ENCODE data around the gene PUDP.

PUDP gene

GRCh38 chrX:7147978-7148854, at the start of gene PUDP:
PUDP (minus strand) TSS chrX:7148153; CDS start chrX:7148113, 40 bp downstream.
- Mint-ChIP-seq H3K27me3 (ENCODE audit: low read depth, poor library complexity) (peaks cover 8% of the 10 kb centered on the region), H3K27ac (peak within 1 kb of the TSS; percentile 90)

GRCh38 chrX:7194606-7195005, 46.7 kb upstream of the PUDP start:
- Mint-ChIP-seq H3K27ac (no peak overlapping the region), H3K9me3 (peaks cover 3% of the 10 kb centered on the region), H3K4me3 (no peak overlapping the region), H3K36me3 (ENCODE audit: low read depth) (peaks cover 3% of the 10 kb centered on the region), H3K4me1 (peaks cover 5% of the 10 kb centered on the region), H3K27me3 (ENCODE audit: low read depth, poor library complexity) (no peaks in the 10 kb centered on the region)
- no peak for DNase-seq
- TF ChIP-seq CTCF (IDR thresholded peaks at IDR 0.05) = no peak

More at GRCh38 chrX:7147978-7148854, at the start of gene PUDP:
- peak within 1 kb of the TSS; percentile 90 for H3K4me3 Mint-ChIP-seq
- no peaks in the 10 kb centered on the region for H3K36me3 Mint-ChIP-seq (ENCODE audit: low read depth)
- no peaks in the 10 kb centered on the region for H3K9me3 Mint-ChIP-seq
- TF ChIP-seq CTCF (IDR thresholded peaks at IDR 0.05) = no peak
- peaks cover 35% of the 10 kb centered on the region for H3K4me1 Mint-ChIP-seq
- DNase-seq = peak; percentile 93

GRCh38 chrX:7192871-7193270, 44.9 kb upstream of the PUDP start:
- Mint-ChIP-seq H3K27ac (no peak overlapping the region), H3K27me3 (ENCODE audit: low read depth, poor library complexity) (no peaks in the 10 kb centered on the region), H3K4me3 (no peak overlapping the region), H3K4me1 (peaks cover 1% of the 10 kb centered on the region), H3K36me3 (ENCODE audit: low read depth) (peaks cover 5% of the 10 kb centered on the region), H3K9me3 (peaks cover 4% of the 10 kb centered on the region)
- no peak for DNase-seq
- TF ChIP-seq CTCF (IDR thresholded peaks at IDR 0.05) = no peak

- H3K4me1 Mint-ChIP-seq = no peaks in the 10 kb centered on the region
- peaks cover 4% of the 10 kb centered on the region for H3K9me3 Mint-ChIP-seq
- H3K36me3 Mint-ChIP-seq (ENCODE audit: low read depth) = peaks cover 5% of the 10 kb centered on the region
- no peaks in the 10 kb centered on the region for H3K27me3 Mint-ChIP-seq (ENCODE audit: low read depth, poor library complexity)
- no peak overlapping the region for H3K27ac Mint-ChIP-seq
- DNase-seq = no peak
- H3K4me3 Mint-ChIP-seq = no peak overlapping the region
- no peak for TF ChIP-seq CTCF (IDR thresholded peaks at IDR 0.05)
Measured at GRCh38 chrX:7191681-7192110, 43.7 kb upstream of the PUDP start.

- H3K36me3 Mint-ChIP-seq (ENCODE audit: low read depth) = peaks cover 5% of the 10 kb centered on the region
- no peaks in the 10 kb centered on the region for H3K4me1 Mint-ChIP-seq
- no peak for TF ChIP-seq CTCF (IDR thresholded peaks at IDR 0.05)
- no peaks in the 10 kb centered on the region for H3K27me3 Mint-ChIP-seq (ENCODE audit: low read depth, poor library complexity)
- H3K9me3 Mint-ChIP-seq = peaks cover 4% of the 10 kb centered on the region
- no peak overlapping the region for H3K27ac Mint-ChIP-seq
- no peak overlapping the region for H3K4me3 Mint-ChIP-seq
- no peak for DNase-seq
Measured at GRCh38 chrX:7190157-7190556, 42.2 kb upstream of the PUDP start.

- H3K27ac Mint-ChIP-seq = no peak overlapping the region
Measured at GRCh38 chrX:7188672-7189071, 40.7 kb upstream of the PUDP start.

More at GRCh38 chrX:7188672-7189071, 40.7 kb upstream of the PUDP start:
- DNase-seq = no peak
- Mint-ChIP-seq H3K4me3 (no peak overlapping the region), H3K9me3 (peaks cover 4% of the 10 kb centered on the region), H3K36me3 (ENCODE audit: low read depth) (peaks cover 5% of the 10 kb centered on the region), H3K27me3 (ENCODE audit: low read depth, poor library complexity) (no peaks in the 10 kb centered on the region), H3K4me1 (no peaks in the 10 kb centered on the region)
- TF ChIP-seq CTCF (IDR thresholded peaks at IDR 0.05) = no peak

Data from nephron progenitor cell (in vitro differentiated cells).